GM08714 (cell line): ENCODE results near the gene MICAL2.

Experiments used
- H3K4me3 ChIP-seq: fragments of 200-500 bp; sonication (Bioruptor generic); 2 replicates; pipeline ENCODE4 v1.5.1; 2014; ENCODE audit warnings: mild to moderate bottlenecking, low read length, inconsistent platforms
- ZNF274 ChIP-seq: IDR thresholded peaks from 2 replicates; pipeline ENCODE4 v1.6.1; 2012; ENCODE audit warnings: mild to moderate bottlenecking, low read depth, low read length

Gene MICAL2

DNA sequence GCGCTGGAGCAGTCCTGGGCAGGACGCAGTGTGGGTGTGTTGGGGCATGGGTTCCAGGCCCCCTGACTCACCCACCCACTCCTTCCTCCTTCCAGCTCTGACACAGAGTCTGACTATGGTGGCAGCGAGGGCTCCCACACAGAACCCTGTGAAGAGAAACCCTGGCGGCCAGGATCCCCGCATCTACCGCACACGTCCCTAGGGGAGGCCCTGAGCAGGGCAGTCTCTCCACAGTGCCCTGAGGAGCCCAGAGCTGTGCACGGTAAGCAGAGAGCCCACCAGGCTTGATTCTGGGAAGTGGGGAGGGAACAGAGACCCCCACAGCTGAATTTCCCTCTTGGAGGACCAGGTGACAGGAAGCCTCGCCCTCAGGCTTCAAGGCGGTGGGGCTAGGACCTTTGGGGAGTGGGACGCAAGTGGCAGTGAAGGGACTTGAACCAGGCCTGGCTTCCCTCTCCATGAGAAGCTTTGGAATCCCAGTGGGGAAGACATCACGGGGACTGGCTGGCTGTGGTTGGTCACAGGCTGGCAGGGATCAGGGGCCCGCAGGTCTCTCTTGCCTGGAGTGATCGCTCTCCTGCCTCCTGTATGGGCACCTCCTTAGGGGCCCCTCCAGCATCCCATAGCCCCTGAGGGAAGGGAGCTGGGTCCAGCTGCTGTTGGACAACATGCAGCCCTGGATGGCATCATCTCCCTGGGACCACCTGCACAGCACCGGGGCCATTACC, 170.6 kb downstream of the MICAL2 start:
- no peak for TF ChIP-seq ZNF274

GRCh38 chr11:12281571-12282478, 171.4 kb downstream of the MICAL2 start:
- H3K4me3 ChIP-seq = no peak overlapping the region
- no peak for TF ChIP-seq ZNF274

More for the DNA sequence above, 170.6 kb downstream of the MICAL2 start:
- no peak overlapping the region for H3K4me3 ChIP-seq

- H3K4me3 ChIP-seq = no peak overlapping the region
- TF ChIP-seq ZNF274 = no peak
These were observed 172.3 kb downstream of the MICAL2 start for GRCh38 chr11:12282676-12283075.

DNA sequence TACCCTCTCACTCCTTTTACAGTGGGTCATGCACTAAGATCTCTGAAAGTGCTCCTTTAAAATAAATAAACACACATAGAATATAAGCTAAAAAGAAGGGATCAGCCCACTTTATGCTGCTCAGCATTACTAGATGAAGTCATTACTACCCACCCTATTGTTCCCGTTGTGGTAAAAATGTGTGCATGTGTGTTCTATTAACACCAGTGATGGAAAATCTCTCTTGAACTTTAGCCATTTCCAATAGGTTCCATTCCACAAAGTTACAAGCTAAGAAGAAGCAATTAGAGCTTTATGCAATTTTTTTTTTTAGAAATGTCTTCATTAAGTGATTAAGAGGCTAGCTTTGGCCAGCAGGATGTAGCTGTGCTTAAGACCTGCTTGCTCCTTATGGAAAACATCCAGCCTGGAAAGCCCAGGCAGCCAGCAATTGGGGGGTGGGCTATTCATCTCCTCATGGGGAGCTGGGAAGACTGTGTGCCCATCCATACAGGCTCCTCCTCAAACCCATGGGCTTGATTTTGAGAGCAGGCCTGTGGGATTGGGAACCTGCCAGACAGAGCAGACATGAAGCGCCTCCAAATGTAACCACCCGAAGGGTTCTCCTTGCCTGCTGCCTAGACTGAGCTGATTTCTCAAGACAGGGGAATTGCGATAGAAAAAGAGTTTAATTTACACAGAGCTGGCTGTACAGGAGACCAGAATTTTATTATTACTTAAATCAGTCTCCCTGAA, 174.1 kb downstream of the MICAL2 start:
- no peak for TF ChIP-seq ZNF274
- H3K4me3 ChIP-seq = no peak overlapping the region

- no peak overlapping the region for H3K4me3 ChIP-seq
- TF ChIP-seq ZNF274 = no peak
These were observed 174.7 kb downstream of the MICAL2 start for GRCh38 chr11:12285106-12285505.

GRCh38 chr11:12285811-12286222, 175.4 kb downstream of the MICAL2 start:
- H3K4me3 ChIP-seq = no peak overlapping the region
- no peak for TF ChIP-seq ZNF274

DNA sequence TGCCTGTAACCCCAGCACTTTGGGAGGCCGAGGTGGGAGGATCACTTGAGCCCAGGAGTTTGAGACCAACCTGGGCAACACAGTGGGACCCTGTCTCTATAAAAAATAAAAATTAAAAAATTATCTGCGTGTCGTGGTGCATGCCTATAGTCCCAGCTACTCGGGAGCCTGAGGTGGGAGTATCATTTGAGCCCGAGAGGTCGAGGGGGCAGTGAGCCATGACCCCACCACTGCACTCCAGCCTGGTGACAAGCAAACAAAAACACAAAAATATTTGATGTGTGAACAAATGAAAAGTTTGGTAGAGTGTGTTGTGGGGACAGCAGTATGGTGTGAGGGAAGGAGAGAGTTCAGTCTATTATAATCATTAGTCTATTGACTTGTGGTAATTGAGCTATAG, 176.2 kb downstream of the MICAL2 start:
- no peak for TF ChIP-seq ZNF274
- H3K4me3 ChIP-seq = no peak overlapping the region

DNA sequence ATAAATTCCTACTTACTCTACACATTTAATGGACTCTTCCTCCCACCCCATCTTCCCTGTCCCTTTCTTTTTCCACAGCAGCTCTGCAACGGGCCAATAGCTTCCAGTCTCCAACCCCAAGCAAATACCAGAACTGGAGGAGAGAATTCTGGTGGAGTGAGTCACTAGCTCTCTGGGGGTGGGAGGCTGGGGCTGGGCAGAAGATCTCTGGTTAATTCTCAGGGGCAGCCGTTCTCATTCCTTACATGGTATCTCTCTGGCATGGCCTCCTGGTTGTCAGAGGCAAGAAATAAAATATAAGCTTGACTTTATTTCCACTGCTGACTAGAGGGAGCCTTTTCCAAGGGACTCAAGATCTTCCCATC, 176.6 kb downstream of the MICAL2 start:
- no peak overlapping the region for H3K4me3 ChIP-seq
- TF ChIP-seq ZNF274 = no peak

- no peak overlapping the region for H3K4me3 ChIP-seq
- TF ChIP-seq ZNF274 = no peak
These were observed 177.2 kb downstream of the MICAL2 start for GRCh38 chr11:12287374-12288211.

- no peak overlapping the region for H3K4me3 ChIP-seq
- no peak for TF ChIP-seq ZNF274
These were observed 178.0 kb downstream of the MICAL2 start for GRCh38 chr11:12288212-12288930.

DNA sequence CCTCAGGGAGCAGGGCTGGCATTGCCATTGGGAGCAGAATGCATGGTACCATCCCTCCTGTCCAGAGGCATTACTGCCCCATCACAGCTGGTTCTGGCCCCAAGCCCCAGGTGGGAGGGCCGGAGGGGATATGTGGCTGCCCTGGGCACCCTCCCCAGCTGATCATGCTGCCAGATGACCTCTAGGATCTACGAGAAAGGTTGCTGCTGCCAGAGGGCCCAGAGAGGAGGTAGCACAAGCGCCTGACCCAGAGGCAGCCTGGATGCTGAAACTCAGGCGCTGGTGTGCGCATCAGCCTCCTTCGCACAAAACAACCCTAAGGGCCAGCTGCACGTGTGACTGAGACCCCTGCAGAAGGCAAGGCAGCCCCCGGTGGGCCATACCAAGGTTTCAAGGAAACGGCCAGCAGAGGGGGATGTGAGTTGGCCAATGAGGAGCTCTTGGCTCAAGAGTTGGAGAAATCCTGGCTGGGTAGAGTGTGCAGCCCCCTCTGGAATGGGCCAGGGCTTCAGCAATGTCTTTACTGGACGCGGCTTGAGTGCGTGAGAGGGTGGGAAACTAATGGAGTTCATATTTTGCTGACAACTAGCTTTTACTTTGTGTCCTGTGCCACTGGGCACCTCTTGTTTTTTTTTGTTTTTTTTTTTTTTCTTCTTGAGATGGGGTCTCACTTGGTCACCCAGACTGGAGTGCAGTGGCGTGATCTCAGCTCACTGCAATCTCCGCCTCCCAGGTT, 178.7 kb downstream of the MICAL2 start:
- H3K4me3 ChIP-seq = no peak overlapping the region
- TF ChIP-seq ZNF274 = no peak

DNA sequence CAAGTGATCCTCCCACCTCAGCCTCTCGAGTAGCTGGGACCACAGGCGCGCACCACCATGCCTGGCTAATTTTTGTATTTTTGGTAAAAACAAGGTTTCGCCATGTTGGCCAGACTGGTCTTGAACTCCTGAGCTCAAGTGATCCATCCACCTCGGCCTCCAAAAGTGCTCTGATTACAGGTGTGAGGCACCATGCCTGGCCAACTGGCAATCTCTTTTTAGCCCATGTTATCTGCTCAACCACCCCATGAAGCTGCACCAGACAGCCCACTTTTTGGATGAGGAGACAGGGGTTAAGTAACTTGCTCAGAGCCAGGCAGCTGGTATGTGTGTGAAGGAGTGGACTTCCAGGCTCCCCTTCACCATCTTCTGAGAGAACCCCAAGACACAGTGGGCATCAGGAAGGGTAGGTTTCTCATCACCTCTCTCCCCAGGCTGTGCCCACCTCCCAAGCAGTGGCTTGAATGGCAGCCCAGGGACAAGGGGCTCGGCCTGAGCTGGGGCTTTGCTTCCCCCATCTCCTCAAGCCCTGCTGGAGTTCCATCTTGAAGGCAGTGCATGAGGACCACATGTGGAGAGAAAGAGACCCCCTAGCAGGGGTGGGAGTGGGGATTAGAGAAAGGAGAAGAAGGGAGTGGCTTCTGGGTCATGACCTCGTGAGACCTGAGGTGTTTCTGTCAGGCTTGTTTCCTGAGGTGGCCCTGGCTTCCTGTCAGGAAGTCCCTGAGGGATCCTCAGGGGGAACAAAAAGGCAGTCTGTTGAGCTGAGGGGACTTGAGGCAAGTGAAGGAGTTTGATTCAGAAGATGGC, 179.5 kb downstream of the MICAL2 start:
- no peak for TF ChIP-seq ZNF274
- H3K4me3 ChIP-seq = no peak overlapping the region
